ENCODE data around the gene CD68.

Gene CD68

GRCh38 chr17:7569571-7569970, 9.9 kb upstream of the CD68 start:
- H3K4me3 ChIP-seq (replicated peaks; ENCODE audit: low read depth, low read length): no peak overlapping the region
- no peak for DNase-seq (ENCODE audit: extremely low read depth, low read depth)
- no peak for TF ChIP-seq CTCF (IDR thresholded peaks at IDR 0.05; ENCODE audit: low read depth, low read length, missing control alignments)

GRCh38 chr17:7570351-7570750, 9.1 kb upstream of the CD68 start:
- no peak for TF ChIP-seq CTCF (IDR thresholded peaks at IDR 0.05; ENCODE audit: low read depth, low read length, missing control alignments)
- DNase-seq (ENCODE audit: extremely low read depth, low read depth): no peak
- H3K4me3 ChIP-seq (replicated peaks; ENCODE audit: low read depth, low read length): no peak overlapping the region

GRCh38 chr17:7572338-7572587, 7.2 kb upstream of the CD68 start:
- no peak for DNase-seq (ENCODE audit: extremely low read depth, low read depth)
- peak overlapping the region; percentile 98 for H3K4me3 ChIP-seq (replicated peaks; ENCODE audit: low read depth, low read length)
- TF ChIP-seq CTCF (IDR thresholded peaks at IDR 0.05; ENCODE audit: low read depth, low read length, missing control alignments): no peak

GRCh38 chr17:7572588-7573323, 6.7 kb upstream of the CD68 start:
- DNase-seq (ENCODE audit: extremely low read depth, low read depth): peak; percentile 95

GRCh38 chr17:7573324-7574080, 5.9 kb upstream of the CD68 start:
- no peak for TF ChIP-seq CTCF (IDR thresholded peaks at IDR 0.05; ENCODE audit: low read depth, low read length, missing control alignments)
- H3K4me3 ChIP-seq (replicated peaks; ENCODE audit: low read depth, low read length): peak overlapping the region; percentile 98
- DNase-seq (ENCODE audit: extremely low read depth, low read depth): no peak

More at GRCh38 chr17:7572588-7573323, 6.7 kb upstream of the CD68 start:
- no peak for TF ChIP-seq CTCF (IDR thresholded peaks at IDR 0.05; ENCODE audit: low read depth, low read length, missing control alignments)
- peak overlapping the region; percentile 98 for H3K4me3 ChIP-seq (replicated peaks; ENCODE audit: low read depth, low read length)

- TF ChIP-seq CTCF (IDR thresholded peaks at IDR 0.05; ENCODE audit: low read depth, low read length, missing control alignments): no peak
- no peak for DNase-seq (ENCODE audit: extremely low read depth, low read depth)
- peak overlapping the region; percentile 98 for H3K4me3 ChIP-seq (replicated peaks; ENCODE audit: low read depth, low read length)
Measured at GRCh38 chr17:7574176-7574953, 5.1 kb upstream of the CD68 start.
